HL-60 (cell line): ENCODE measurements around the gene KLHL4.
"Not testable (repeated sequence)": the region's sequence is repeated elsewhere in the genome, so short reads cannot be mapped to it uniquely, and the experiment has no call there.

Experiments used
- DNase-seq, 2 experiments: peaks; one replicate each; pipeline ENCODE4 v3.0.0-alpha.2; 2010 to 2020; ENCODE audit warnings: low read depth in 1 of 2, low spot score in 1 of 2
- H3K27ac ChIP-seq: fragments of 250-450 bp; sonication (Bioruptor Pico); replicated peaks from 2 replicates; pipeline ENCODE4 v1.5.1; 2020; ENCODE audit warnings: mild to moderate bottlenecking, moderate library complexity
- H3K27me3 ChIP-seq: fragments of 250-450 bp; sonication (Bioruptor Pico); 2 replicates; pipeline ENCODE4 v1.5.1; 2021; ENCODE audit warnings: mild to moderate bottlenecking, moderate library complexity; ENCODE audit not compliant: insufficient read depth, poor library complexity, severe bottlenecking
- H3K4me3 ChIP-seq: replicated peaks from 2 replicates; pipeline ENCODE4 v1.5.1; 2011; ENCODE audit warnings: mild to moderate bottlenecking, control low read depth, low read length; ENCODE audit not compliant: insufficient read depth
- GABPA ChIP-seq: IDR thresholded peaks from 2 replicates; pipeline ENCODE4 v1.6.1; 2012; ENCODE audit warnings: low read depth
- POLR2AphosphoS5 ChIP-seq: IDR thresholded peaks from 2 replicates; pipeline ENCODE4 v1.6.1; 2012; ENCODE audit warnings: low read depth
- SPI1 ChIP-seq: IDR thresholded peaks from 2 replicates; pipeline ENCODE4 v1.6.1; 2012; ENCODE audit warnings: low read depth, mild to moderate bottlenecking, borderline replicate concordance
- TF ChIP-seq, protein P1 (sequence below): IDR thresholded peaks from one replicate; pipeline ENCODE4 v1.5.1; 2011; ENCODE audit warnings: low read length, control low read depth, inconsistent platforms; ENCODE audit not compliant: insufficient read depth
- TF ChIP-seq, protein P2 (sequence below): IDR thresholded peaks from 2 replicates; pipeline ENCODE4 v1.6.1; 2012; ENCODE audit warnings: low read depth; ENCODE audit not compliant: insufficient replicate concordance

KLHL4 gene

DNA sequence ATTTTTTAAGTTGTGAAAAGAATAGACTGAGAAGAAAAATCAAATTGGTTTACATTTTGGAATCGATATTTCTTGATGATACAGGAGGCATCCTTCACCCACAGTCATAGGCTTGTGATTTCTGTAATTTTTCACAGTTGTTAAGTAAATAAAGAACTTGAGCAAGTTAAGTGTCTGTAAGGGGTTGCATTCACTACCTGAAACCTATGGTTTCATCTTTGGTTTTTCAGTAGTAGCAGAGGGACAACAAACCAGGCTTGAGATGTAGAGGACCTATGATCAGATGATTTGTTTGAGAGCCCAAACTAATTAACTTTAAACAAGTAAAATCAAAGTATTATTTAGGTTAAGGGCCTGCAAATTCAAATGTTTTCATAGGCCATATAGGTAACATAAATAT, 175.6 kb downstream of the KLHL4 start:
- H3K4me3 ChIP-seq, result no peak overlapping the region
- H3K27ac ChIP-seq, result no peak overlapping the region
- no peak for DNase-seq
- TF ChIP-seq GABPA (no peak), POLR2AphosphoS5 (no peak), SPI1 (no peak)
- TF ChIP-seq, protein P1, sequence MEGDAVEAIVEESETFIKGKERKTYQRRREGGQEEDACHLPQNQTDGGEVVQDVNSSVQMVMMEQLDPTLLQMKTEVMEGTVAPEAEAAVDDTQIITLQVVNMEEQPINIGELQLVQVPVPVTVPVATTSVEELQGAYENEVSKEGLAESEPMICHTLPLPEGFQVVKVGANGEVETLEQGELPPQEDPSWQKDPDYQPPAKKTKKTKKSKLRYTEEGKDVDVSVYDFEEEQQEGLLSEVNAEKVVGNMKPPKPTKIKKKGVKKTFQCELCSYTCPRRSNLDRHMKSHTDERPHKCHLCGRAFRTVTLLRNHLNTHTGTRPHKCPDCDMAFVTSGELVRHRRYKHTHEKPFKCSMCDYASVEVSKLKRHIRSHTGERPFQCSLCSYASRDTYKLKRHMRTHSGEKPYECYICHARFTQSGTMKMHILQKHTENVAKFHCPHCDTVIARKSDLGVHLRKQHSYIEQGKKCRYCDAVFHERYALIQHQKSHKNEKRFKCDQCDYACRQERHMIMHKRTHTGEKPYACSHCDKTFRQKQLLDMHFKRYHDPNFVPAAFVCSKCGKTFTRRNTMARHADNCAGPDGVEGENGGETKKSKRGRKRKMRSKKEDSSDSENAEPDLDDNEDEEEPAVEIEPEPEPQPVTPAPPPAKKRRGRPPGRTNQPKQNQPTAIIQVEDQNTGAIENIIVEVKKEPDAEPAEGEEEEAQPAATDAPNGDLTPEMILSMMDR, result no peak
- TF ChIP-seq, protein P2, sequence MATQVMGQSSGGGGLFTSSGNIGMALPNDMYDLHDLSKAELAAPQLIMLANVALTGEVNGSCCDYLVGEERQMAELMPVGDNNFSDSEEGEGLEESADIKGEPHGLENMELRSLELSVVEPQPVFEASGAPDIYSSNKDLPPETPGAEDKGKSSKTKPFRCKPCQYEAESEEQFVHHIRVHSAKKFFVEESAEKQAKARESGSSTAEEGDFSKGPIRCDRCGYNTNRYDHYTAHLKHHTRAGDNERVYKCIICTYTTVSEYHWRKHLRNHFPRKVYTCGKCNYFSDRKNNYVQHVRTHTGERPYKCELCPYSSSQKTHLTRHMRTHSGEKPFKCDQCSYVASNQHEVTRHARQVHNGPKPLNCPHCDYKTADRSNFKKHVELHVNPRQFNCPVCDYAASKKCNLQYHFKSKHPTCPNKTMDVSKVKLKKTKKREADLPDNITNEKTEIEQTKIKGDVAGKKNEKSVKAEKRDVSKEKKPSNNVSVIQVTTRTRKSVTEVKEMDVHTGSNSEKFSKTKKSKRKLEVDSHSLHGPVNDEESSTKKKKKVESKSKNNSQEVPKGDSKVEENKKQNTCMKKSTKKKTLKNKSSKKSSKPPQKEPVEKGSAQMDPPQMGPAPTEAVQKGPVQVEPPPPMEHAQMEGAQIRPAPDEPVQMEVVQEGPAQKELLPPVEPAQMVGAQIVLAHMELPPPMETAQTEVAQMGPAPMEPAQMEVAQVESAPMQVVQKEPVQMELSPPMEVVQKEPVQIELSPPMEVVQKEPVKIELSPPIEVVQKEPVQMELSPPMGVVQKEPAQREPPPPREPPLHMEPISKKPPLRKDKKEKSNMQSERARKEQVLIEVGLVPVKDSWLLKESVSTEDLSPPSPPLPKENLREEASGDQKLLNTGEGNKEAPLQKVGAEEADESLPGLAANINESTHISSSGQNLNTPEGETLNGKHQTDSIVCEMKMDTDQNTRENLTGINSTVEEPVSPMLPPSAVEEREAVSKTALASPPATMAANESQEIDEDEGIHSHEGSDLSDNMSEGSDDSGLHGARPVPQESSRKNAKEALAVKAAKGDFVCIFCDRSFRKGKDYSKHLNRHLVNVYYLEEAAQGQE, result no peak
- H3K27me3 ChIP-seq, result no peaks in the 10 kb centered on the region

DNA sequence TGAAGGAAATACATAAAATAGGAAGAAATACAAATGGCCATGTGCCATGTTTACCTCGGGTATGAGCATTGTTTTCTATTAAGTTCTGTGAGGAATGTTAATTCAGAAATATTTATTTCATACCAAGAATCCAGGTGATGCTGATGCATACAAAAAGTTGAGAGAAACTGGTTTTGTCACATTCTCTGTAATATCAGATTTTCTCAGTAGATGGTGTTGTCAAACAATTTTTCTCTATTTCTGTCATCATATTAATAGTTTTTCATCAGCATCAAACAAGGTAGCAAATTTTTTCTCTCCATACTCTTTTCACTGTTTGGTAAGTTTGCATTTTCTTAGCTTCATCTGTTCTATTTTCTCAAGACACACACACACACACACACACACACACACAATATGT, 179.8 kb downstream of the KLHL4 start:
- no peak overlapping the region for H3K4me3 ChIP-seq
- H3K27me3 ChIP-seq, result no peaks in the 10 kb centered on the region
- DNase-seq, result no peak
- no peak overlapping the region for H3K27ac ChIP-seq
- TF ChIP-seq, protein P2, result no peak
- no peak for TF ChIP-seq GABPA
- TF ChIP-seq, protein P1, result no peak
- no peak for TF ChIP-seq SPI1
- TF ChIP-seq POLR2AphosphoS5, result no peak

DNA sequence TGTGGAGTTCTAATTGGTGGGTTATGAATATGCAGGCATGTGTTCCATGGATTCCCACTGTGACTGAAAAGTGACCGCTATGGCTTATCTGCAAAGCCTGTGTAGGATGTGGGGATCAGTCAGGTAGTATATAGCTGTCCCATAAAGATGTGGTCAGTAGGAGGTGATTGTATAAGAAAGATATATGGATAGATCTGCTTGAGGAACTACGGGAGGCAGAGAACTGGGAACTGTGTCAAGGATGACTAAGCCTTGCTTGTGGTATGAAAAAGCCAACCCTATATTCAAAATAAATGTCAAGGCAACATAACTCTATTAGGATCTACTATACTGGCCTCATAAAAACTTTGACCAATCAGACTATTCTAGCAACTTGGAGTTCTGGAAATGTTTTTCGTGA, 185.2 kb downstream of the KLHL4 start:
- TF ChIP-seq GABPA, result no peak
- TF ChIP-seq SPI1, result no peak
- TF ChIP-seq, protein P1, result no peak
- TF ChIP-seq, protein P2, result no peak
- TF ChIP-seq POLR2AphosphoS5, result no peak
- Histone ChIP-seq H3K27ac (no peak overlapping the region), H3K27me3 (no peaks in the 10 kb centered on the region), H3K4me3 (no peak overlapping the region)
- DNase-seq, result no peak

DNA sequence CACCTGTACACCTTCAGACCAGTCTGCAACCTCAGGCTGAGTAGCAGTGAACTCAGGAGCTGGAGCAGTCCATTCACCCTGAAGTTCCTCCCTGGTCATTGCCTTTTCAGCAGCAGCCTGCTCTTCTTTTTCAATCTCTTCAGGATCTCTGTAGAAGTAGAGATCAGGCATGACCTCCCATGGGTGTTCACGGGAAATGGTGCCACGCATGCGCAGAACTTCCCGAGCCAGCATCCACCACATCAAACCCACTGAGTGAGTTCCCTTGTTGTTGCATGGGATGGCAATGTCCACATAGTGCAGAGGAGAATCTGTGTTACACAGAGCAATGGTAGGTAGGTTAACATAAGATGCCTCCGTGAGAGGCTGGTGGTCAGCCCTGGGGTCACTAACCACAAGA, 185.9 kb downstream of the KLHL4 start:
- DNase-seq, H3K27ac ChIP-seq, H3K27me3 ChIP-seq: not testable (repeated sequence)

More for the DNA sequence above, 185.9 kb downstream of the KLHL4 start:
- not testable (repeated sequence) for H3K4me3 ChIP-seq
